Measurements from ENCODE around the gene RELN.

DNA sequence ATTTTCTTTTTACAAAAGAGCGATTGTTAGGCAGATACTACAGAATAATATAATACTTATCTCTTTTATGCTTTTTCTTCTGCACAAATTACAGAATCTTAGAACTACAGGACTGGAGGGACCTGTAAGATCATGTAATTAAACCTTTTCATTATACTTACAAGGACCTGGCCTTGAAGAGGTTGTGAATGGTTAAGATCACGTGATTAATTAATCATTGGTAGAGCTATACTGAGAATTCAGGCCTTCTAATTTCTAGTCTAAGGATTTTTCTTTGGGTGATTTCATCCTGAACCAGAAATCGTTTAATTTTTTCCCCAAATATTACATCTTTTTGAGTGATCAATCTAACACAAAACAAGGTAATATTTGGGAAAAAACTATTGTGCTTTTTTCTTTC lies 379.7 kb downstream of the RELN start:
- TF ChIP-seq, protein P1, sequence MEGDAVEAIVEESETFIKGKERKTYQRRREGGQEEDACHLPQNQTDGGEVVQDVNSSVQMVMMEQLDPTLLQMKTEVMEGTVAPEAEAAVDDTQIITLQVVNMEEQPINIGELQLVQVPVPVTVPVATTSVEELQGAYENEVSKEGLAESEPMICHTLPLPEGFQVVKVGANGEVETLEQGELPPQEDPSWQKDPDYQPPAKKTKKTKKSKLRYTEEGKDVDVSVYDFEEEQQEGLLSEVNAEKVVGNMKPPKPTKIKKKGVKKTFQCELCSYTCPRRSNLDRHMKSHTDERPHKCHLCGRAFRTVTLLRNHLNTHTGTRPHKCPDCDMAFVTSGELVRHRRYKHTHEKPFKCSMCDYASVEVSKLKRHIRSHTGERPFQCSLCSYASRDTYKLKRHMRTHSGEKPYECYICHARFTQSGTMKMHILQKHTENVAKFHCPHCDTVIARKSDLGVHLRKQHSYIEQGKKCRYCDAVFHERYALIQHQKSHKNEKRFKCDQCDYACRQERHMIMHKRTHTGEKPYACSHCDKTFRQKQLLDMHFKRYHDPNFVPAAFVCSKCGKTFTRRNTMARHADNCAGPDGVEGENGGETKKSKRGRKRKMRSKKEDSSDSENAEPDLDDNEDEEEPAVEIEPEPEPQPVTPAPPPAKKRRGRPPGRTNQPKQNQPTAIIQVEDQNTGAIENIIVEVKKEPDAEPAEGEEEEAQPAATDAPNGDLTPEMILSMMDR (IDR thresholded peaks at IDR 0.05; ENCODE audit: poor library complexity): no peak
- TF ChIP-seq EZH2 (IDR thresholded peaks at IDR 0.05; ENCODE audit: borderline replicate concordance): no peak
- TF ChIP-seq EZH2phosphoT487 (IDR thresholded peaks at IDR 0.05; ENCODE audit: low read depth, severe bottlenecking, unreplicated experiment): no peak

Measured in hepatocyte (in vitro differentiated cells).